Measurements from ENCODE around the gene LRRC75B.

Gene LRRC75B

DNA sequence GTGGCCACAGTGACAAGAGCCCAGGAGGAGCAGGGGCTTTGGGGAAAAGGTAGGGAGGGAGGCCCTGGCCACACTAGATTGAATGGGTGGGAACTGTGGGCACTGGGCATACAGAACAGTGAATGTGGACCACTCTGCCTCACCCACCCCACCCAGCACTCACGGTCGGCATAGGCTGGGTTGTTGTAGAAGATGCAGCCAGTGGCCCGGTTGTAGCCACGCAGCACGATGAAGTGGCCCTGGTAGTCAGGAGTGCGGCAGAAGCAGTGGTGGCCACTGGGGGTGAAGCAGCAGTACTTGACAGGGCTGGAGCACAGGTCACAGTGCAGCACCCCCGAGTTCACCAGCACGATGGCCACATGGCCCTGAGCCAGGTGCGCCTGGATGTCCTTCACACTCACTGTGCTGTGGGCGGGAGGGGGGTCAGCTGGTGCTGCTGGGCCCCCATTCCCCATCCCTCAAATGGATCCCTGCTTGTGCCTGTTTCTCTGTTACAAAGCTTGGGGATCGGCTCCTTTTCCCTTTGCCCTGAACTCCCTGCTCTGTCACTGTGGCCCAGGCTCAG lies 49.1 kb downstream of the LRRC75B start:
- Histone ChIP-seq H3K36me3 (replicated peaks) (peaks cover 73% of the 10 kb centered on the region), H3K4me3 (no peak overlapping the region), H3K9me3 (no peaks in the 10 kb centered on the region), H3K4me1 (no peaks in the 10 kb centered on the region), H3K27me3 (ENCODE audit: low read depth) (no peaks in the 10 kb centered on the region)
- DNase-seq (ENCODE audit: low spot score in 2 of 2), result no peak
- in situ Hi-C loops (cut with MboI; ENCODE audit: low sequenced_read_pairs), result no loop called here

GRCh38 chr22:24543185-24543601 lies 49.7 kb downstream of the LRRC75B start:
- peaks cover 69% of the 10 kb centered on the region for H3K36me3 ChIP-seq (replicated peaks)
- DNase-seq (ENCODE audit: low spot score in 2 of 2), result no peak
- no peaks in the 10 kb centered on the region for H3K4me1 ChIP-seq
- H3K4me3 ChIP-seq, result no peak overlapping the region
- in situ Hi-C loops (cut with MboI; ENCODE audit: low sequenced_read_pairs), result no loop called here
- no peaks in the 10 kb centered on the region for H3K27me3 ChIP-seq (ENCODE audit: low read depth)
- no peaks in the 10 kb centered on the region for H3K9me3 ChIP-seq

- H3K36me3 ChIP-seq (replicated peaks), result peaks cover 63% of the 10 kb centered on the region
These were observed 50.2 kb downstream of the LRRC75B start for GRCh38 chr22:24542641-24543040.

GRCh38 chr22:24541681-24542515 lies 51.0 kb downstream of the LRRC75B start:
- Histone ChIP-seq H3K4me1 (no peaks in the 10 kb centered on the region), H3K9me3 (no peaks in the 10 kb centered on the region), H3K27me3 (ENCODE audit: low read depth) (no peaks in the 10 kb centered on the region), H3K4me3 (no peak overlapping the region), H3K36me3 (replicated peaks) (peaks cover 56% of the 10 kb centered on the region)
- no peak for DNase-seq (ENCODE audit: low spot score in 2 of 2)
- in situ Hi-C loops (cut with MboI; ENCODE audit: low sequenced_read_pairs), result no loop called here

More at GRCh38 chr22:24542641-24543040, 50.2 kb downstream of the LRRC75B start:
- Histone ChIP-seq H3K4me1 (no peaks in the 10 kb centered on the region), H3K4me3 (no peak overlapping the region), H3K9me3 (no peaks in the 10 kb centered on the region), H3K27me3 (ENCODE audit: low read depth) (no peaks in the 10 kb centered on the region)
- in situ Hi-C loops (cut with MboI; ENCODE audit: low sequenced_read_pairs), result no loop called here
- no peak for DNase-seq (ENCODE audit: low spot score in 2 of 2)

- DNase-seq (ENCODE audit: low spot score in 2 of 2), result no peak
- H3K9me3 ChIP-seq, result no peaks in the 10 kb centered on the region
- H3K36me3 ChIP-seq (replicated peaks), result peaks cover 46% of the 10 kb centered on the region
- in situ Hi-C loops (cut with MboI; ENCODE audit: low sequenced_read_pairs), result no loop called here
- no peaks in the 10 kb centered on the region for H3K27me3 ChIP-seq (ENCODE audit: low read depth)
- no peaks in the 10 kb centered on the region for H3K4me1 ChIP-seq
- no peak overlapping the region for H3K4me3 ChIP-seq
These were observed 52.4 kb downstream of the LRRC75B start for GRCh38 chr22:24540470-24540869.

DNA sequence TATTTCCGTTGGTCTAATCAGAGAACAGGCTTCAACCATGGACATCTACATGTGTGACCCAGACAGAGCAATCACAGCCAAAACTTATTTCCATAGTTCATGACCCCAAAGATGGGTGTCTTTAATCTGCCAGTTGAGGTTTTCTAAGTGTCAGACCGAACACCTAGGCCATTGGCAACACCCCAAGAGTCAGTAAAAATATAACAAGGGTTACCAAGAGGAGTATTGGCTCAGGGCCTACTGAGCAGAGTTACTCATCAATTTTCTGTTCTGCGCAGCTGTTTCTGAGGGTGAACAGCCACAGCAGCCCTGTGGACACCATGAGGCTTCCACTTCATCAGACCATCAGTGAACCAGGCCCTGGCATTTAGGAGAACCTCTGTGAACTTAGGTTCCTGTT lies 56.8 kb downstream of the LRRC75B start:
- H3K4me3 ChIP-seq, result no peak overlapping the region
- peaks cover 13% of the 10 kb centered on the region for H3K36me3 ChIP-seq (replicated peaks)
- DNase-seq (ENCODE audit: low spot score in 2 of 2), result no peak
- H3K4me1 ChIP-seq, result no peaks in the 10 kb centered on the region
- H3K27me3 ChIP-seq (ENCODE audit: low read depth), result no peaks in the 10 kb centered on the region
- no peaks in the 10 kb centered on the region for H3K9me3 ChIP-seq
- in situ Hi-C loops (cut with MboI; ENCODE audit: low sequenced_read_pairs), result no loop called here
